NB4 (cell line): ENCODE data around the gene NGFR.

ENCODE experiments used
- DNase-seq: peaks from one replicate; pipeline ENCODE4 v3.0.0; 2010; ENCODE audit warnings: low read depth
- H3K4me3 ChIP-seq: one replicate; pipeline ENCODE4 v1.5.1; 2011; ENCODE audit warnings: mild to moderate bottlenecking, low read depth, low read length, moderate library complexity
- MYC ChIP-seq: IDR thresholded peaks from 2 replicates; pipeline ENCODE4 v1.6.1; 2011; ENCODE audit warnings: low read depth, low read length
- POLR2A ChIP-seq: IDR thresholded peaks from 2 replicates; pipeline ENCODE4 v1.6.1; 2011; ENCODE audit warnings: mild to moderate bottlenecking; ENCODE audit not compliant: insufficient read length; ENCODE audit errors: extremely low read depth
- TF ChIP-seq, protein P1 (sequence below): IDR thresholded peaks from 2 replicates; pipeline ENCODE4 v1.6.1; 2011; ENCODE audit warnings: low read depth, low read length
- TF ChIP-seq, protein P2 (sequence below): IDR thresholded peaks from one replicate; pipeline ENCODE4 v1.5.1; 2012; ENCODE audit warnings: low read depth, low read length

The NGFR gene

DNA sequence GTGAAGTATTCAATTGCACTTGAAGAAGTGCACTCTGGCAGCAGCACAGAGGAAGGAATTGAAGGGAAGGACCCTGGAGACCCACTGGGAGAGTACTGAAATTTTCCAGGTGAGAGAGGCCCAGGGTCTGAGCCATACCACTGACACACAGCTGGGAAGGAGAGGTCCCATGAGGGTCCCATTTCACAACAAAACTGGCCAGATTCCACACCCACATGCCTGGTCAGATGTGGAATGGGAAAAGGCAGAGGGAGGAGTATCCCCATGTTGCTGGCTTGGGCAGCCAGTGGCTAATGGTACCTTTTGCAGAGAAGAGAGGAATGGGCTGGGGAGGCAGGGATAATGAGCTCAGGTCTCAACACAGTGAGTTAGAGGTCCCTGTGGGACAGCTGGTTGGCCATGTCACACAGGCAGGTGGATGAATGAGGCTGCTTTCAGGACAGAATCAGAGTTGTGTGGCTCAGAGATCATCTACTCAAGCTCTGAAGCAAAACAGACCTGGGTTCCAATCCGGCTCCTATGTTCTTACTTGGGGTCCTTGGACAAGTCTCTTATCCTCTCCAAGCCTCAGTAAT lies 26.2 kb upstream of the NGFR start:
- no peak for DNase-seq
- H3K4me3 ChIP-seq, result no peak overlapping the region
- TF ChIP-seq, protein P1, sequence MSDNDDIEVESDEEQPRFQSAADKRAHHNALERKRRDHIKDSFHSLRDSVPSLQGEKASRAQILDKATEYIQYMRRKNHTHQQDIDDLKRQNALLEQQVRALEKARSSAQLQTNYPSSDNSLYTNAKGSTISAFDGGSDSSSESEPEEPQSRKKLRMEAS, result no peak
- TF ChIP-seq MYC (no peak), POLR2A (no peak)
- TF ChIP-seq, protein P2, sequence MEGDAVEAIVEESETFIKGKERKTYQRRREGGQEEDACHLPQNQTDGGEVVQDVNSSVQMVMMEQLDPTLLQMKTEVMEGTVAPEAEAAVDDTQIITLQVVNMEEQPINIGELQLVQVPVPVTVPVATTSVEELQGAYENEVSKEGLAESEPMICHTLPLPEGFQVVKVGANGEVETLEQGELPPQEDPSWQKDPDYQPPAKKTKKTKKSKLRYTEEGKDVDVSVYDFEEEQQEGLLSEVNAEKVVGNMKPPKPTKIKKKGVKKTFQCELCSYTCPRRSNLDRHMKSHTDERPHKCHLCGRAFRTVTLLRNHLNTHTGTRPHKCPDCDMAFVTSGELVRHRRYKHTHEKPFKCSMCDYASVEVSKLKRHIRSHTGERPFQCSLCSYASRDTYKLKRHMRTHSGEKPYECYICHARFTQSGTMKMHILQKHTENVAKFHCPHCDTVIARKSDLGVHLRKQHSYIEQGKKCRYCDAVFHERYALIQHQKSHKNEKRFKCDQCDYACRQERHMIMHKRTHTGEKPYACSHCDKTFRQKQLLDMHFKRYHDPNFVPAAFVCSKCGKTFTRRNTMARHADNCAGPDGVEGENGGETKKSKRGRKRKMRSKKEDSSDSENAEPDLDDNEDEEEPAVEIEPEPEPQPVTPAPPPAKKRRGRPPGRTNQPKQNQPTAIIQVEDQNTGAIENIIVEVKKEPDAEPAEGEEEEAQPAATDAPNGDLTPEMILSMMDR, result no peak

DNA sequence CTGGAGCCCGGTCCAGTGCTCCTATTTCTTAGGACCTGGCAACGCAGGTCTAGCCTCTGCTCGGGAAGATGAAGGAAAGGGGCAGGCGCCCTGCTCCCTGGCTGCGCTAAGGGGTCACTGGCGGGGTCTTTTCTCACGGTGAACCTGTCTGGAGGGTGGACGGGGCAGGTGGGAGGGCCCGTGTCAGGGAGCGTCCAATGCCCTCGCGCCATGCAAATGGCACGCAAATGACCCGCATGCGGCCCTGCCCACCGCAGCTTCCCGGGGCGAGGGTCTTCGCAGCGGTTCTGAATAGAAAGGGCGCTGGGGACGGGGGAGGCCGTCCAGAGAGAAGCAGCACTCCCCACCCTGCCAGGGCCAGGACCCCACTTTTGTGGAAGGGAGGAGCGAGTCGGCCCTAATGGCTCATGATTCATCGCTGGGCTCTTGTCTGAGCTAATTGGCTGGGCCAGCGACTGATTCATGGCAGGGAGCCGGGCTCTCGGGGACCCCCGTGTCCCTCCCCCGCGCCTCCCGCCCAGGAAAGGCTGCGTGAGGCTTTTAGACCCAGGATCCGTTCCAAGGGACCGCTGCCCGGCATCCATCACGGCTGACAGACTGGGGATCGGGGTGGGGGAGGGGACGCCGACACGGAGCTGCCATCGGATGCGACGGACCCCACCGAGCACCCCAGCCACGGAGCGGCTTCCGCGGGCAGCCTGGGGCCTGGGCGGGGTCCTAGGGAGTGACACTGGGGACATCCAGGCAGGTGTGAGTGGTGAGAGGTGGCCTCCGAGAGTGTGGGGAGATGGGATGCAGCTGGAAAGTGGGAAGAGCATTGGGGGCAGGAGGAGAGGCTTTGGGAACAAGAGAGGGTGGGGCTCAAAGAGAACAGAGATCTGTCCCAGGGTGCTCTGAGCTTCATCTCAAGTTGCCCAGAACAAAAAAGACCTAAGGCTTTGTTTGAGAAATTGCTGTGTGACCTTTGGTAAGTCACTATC lies 25.0 kb upstream of the NGFR start:
- no peak for DNase-seq
- H3K4me3 ChIP-seq, result no peak overlapping the region
- TF ChIP-seq MYC (no peak), POLR2A (no peak)
- TF ChIP-seq, protein P1, result no peak
- TF ChIP-seq, protein P2, result no peak

DNA sequence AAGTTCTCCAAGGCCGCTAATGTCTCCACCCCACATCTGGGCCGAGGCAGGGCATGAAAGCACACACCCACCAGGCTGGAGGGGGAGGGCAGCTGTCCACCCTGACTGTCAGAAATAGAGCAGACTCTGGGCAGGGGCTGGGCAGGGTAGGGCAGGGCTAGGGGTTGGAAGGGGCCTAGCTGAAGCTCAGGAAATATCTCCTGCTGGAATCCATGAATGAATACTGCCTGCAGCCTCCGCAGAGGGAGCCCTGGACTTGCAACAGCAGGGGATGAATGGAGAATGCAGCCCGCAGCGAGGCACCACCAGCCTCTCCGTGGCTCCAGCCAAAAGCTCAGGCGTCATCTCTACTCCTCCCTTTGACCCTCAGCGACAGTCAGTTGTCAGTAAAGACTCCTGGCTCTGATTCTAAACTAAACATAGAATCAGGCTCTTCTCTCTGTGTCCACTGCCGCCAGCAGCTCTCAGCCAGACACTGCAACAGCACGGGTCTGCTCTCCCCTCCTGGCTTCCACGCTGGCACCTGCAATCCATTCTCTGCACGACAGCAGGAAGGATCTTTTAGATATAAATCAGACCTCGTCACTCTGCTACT lies 23.9 kb upstream of the NGFR start:
- H3K4me3 ChIP-seq, result no peak overlapping the region
- TF ChIP-seq, protein P2, result no peak
- TF ChIP-seq MYC, result no peak
- TF ChIP-seq, protein P1, result no peak
- TF ChIP-seq POLR2A, result no peak
- DNase-seq, result no peak

DNA sequence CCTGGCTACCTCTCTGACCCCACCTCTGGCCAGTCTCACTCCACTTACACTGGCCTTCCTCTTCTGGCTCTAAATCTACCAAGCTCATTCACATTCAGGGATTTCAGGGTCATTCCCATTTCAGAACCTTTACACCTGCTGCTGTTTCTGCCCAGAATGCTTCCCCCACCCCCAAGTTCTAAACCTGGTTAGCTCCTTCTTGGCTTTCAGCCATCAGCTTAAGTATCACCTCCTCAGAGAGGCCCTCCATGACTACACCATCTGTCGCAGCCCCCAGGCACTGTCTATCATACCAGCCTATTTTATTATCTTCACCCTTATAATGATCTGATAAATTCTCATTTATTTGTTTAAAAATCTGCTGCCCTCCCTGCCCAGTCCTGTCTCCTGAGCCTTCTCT lies 23.3 kb upstream of the NGFR start:
- no peak overlapping the region for H3K4me3 ChIP-seq
- TF ChIP-seq, protein P2, result no peak
- TF ChIP-seq MYC, result no peak
- TF ChIP-seq, protein P1, result no peak
- no peak for TF ChIP-seq POLR2A
- no peak for DNase-seq

DNA sequence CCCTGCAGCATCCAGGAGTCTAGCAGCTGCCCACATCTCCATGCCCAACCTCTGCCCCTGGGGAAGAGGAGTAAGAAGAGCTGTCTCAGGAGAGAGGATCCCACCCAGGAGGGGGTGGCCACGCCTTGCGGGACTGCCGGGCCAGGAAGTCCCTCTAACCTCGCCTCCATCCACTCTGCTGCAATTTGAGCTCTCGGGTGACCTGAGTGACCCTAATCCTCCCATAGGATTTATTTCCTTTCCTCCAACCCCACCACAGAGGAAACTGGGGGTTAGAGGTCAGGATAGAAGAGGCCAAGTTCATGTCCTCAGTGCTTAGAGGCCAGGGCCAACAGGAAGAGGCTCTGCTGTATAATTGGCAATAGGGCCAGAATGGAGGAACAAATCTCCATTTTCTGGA lies 22.6 kb upstream of the NGFR start:
- DNase-seq, result no peak
- TF ChIP-seq POLR2A (no peak), MYC (no peak)
- TF ChIP-seq, protein P2, result no peak
- H3K4me3 ChIP-seq, result no peak overlapping the region
